GM18909 (cell line): ENCODE measurements around the gene PLCL2.
"Not testable (repeated sequence)": the region's sequence is repeated elsewhere in the genome, so short reads cannot be mapped to it uniquely, and the experiment has no call there.

Source experiments
- ATAC-seq: cut with Tn5 transposase; IDR thresholded peaks from one replicate; pipeline ENCODE4 v1.9.1; 2021; ENCODE audit warnings: mild to moderate bottlenecking; ENCODE audit not compliant: unreplicated experiment, poor library complexity

Gene PLCL2

DNA sequence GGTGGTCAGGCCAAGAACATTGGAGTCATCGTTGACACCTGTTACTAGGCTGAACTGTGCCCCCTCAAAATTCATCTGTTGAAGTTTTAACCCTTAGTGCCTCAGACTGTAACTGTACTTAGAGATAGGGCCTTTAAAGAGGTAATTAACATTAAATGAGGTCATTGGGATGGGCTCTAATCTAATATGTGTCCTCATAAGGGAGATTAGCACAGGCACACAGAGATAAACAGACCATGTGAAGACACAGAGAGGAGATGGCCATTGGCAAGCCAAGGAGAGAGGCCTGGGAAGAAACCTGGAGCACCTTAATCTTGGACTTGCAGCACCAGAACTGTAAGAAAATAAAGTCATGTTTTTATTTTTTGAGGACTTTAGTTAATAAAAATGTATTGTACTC is 59.6 kb downstream of the PLCL2 start:
- no peak for ATAC-seq

DNA sequence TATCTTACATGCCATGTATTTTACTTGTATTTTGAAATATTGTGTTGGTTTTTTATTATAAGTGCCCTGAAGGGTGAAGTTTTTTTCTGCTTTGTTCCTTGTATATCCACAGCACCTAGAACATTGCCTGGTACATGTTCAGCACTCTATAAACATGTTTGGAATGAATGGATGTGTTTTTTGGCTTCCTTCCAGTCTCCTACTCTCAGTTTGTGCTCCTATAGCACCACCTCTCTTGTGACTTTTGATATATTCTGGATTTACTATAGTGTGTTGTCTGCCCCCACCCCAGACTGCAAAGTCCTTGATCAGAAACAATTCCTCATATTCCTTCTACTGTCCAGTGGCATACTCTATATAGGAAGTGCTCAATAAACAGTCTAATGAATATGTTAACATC is 60.6 kb downstream of the PLCL2 start:
- ATAC-seq, result no peak

DNA sequence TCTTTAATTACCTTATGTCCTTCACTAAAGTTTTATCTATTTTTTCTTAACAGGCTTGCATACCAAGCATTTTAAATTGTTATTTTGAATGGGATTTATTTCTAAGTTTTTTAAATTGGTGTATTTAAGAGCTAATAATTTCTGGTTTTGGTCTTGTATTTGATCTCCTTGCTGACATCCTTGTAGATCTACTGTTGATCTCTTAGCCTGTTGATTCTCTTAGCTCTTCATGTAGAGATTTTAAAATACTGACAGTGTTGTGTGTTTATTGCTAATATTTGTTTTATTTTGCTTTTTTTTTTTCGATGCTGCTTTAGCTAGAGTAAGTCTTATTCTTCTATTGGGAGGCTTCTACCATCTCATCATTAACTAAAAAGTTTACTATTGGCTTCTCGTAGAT is 65.5 kb downstream of the PLCL2 start:
- ATAC-seq, result no peak

DNA sequence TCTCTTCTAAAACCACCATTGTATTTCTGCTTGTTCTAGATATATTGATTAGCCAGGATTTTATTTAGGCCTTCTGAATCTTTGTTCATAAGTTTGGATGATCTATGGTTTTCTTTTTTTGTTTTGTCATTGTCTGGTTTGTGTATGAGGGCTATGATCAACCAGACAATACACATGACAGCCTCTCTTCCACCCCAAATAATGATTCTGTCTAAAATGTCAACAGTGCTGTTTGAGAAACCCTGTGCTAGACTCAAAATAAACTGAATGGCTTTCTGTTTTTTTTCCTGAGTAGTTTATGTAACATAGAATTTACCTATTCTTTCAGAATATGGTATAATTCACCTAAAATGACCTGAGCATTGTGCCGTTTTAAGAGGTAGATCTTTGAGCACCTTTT is 66.1 kb downstream of the PLCL2 start:
- no peak for ATAC-seq

DNA sequence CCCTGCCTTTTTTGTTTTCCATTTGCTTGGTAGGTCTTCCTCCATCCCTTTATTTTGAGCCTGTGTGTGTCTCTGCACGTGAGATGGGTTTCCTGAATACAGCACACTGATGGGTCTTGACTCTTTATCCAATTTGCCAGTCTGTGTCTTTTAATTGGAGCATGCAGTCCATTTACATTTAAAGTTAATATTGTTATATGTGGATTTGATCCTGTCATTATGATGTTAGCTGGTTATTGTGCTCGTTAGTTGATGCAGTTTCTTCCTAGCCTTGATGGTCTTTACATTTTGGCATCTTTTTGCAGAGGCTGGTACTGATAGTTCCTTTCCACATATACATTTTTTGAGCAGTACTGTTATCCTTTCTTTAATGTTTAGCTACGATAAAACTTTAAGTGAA is 73.1 kb downstream of the PLCL2 start:
- ATAC-seq, result not testable (repeated sequence)

GRCh38 chr3:16960125-16960524 is 75.4 kb downstream of the PLCL2 start:
- no peak for ATAC-seq

DNA sequence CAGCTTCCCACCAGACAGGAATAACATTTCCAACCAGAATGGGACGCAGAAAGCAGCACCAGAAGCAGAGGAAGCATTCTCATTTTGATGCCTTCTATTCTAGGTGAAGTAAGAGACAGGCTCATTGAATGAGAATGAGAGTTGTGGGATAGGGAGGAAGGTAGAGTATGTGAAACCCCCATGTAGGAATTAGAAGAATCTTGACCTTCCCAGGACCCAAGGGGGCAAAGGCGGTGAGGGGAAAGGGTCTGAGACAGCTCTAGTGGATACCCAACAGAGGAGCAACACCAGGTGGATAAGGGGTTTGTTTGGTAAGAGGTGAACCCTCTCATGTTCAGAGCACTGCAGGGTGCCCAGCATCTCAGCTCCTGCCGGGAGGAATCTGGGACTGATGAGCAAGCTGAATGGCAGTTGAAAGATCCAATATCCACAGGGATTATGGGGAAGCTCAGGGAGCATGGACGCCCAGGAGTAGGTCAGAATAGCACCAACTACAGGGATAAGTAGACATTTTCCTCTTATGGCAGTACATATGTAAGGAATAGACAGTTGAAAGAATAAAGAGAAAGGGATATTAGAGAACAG is 77.0 kb downstream of the PLCL2 start:
- no peak for ATAC-seq

- no peak for ATAC-seq
Observed at GRCh38 chr3:16975083-16975482, 90.3 kb downstream of the PLCL2 start.

DNA sequence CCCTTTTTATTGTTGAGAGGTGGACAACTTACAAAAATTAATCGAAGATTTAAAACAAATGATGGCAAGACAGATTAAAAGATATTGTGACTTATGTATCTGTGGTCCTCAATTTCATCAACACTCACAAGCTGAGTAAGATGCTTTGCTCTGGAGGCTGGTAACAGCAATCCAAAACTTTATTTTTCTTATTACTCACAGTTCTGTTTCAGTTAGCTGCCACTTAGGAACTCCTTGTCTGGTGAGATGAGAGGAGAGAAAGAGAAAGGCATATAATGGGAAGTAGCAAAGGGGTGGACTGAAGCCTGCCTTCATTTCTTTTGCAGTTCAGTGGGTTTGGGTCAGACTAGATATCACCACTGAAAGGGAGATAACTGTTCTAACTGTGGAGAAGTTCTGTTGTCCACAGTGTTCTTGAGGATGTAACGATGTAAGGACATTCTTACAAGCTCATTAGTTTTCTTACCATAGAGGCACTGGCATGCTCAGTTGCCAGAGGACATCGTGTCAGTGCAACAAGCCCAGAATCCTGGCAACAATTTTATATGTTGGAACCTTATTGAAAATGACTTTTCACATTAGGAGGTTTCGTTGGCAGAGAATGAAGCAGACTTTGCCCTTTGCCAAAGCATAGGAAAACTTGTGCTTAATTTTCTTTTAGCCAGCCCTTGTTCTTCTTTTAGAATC is 93.6 kb downstream of the PLCL2 start:
- no peak for ATAC-seq

DNA sequence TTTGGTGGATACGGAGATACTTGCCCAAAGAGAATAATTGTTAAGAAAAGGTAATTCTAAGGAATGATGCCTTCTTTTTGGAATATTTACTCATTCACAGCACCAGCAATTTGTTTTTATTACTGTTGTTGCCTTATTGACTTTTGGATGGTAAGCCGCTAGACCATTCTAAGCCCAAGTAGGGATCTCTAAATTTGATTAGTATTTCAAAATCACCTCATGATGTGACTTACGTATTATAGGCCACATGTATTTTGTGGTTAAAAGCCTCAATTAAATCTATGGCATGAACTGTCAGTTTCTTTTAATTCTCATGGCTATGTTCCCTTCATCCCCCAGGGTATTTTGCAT is 94.1 kb downstream of the PLCL2 start:
- ATAC-seq, result no peak

- not testable (repeated sequence) for ATAC-seq
Observed at GRCh38 chr3:16979769-16980515, 95.2 kb downstream of the PLCL2 start.

- ATAC-seq, result not testable (repeated sequence)
Observed at GRCh38 chr3:16980526-16980925, 95.8 kb downstream of the PLCL2 start.

DNA sequence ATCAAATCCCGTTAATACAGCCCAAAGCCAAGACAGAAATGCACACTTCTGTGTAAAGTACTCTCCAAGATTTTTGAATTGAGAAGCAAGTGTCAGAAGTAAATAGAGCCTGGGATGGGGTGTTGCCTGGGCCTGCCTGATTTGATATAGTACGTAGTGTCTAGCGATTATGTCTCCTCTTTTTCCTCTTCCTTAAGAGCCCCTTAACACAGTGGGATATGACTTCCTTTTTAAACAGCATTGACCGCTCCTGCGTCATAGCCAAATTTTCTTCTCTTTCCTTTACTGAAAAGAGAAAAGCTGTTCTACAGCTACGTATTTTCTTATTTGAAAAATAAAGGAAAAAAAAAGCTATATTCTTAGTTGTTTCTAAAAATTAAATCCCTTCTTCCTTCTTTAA is 97.7 kb downstream of the PLCL2 start:
- no peak for ATAC-seq

GRCh38 chr3:16985608-16986007 is 100.9 kb downstream of the PLCL2 start:
- ATAC-seq, result no peak

GRCh38 chr3:16987141-16987540 is 102.4 kb downstream of the PLCL2 start:
- ATAC-seq, result no peak

DNA sequence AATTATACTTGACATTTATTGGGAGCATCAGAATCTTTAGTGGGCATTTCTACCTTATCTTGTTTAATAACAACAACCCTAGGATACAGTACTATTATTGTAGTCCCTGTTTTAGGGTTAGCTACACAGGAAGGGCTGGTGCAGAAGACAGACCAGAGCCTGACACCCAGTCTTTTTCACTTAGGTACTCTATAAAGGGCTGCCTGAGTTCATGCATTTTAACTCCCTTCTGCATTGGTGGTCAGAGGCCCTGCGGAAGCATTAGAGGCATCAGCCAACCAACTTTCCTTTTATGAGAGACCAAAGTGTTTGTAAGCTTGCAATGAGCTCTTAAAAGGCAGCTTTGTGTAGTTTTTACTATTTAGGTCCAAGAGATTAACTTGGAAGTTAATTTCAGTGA is 105.4 kb downstream of the PLCL2 start:
- no peak for ATAC-seq

GRCh38 chr3:16992198-16992597 is 107.4 kb downstream of the PLCL2 start:
- ATAC-seq, result no peak

- ATAC-seq, result no peak
Observed at GRCh38 chr3:16993227-16993626, 108.5 kb downstream of the PLCL2 start.

- ATAC-seq, result no peak
Observed at GRCh38 chr3:16994854-16995525, 110.2 kb downstream of the PLCL2 start.

DNA sequence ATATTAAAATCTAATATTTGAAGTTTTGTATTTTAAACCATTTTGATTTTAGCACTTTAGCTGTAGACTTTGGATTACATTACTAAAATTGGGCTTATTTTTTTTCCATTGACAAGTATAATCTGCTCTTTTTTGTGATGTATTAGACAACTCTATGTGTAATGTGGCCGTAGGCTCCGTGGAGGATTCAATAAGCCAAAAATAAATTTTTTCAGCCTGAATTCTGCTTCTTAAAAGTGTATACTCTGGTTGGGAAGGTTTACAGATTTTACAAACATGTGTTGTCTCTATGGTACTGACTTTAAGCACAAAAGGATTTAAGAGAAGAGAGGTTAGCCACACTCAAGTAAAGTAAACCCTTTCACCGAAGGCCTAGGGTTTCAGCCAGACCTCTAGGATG is 110.8 kb downstream of the PLCL2 start:
- no peak for ATAC-seq

DNA sequence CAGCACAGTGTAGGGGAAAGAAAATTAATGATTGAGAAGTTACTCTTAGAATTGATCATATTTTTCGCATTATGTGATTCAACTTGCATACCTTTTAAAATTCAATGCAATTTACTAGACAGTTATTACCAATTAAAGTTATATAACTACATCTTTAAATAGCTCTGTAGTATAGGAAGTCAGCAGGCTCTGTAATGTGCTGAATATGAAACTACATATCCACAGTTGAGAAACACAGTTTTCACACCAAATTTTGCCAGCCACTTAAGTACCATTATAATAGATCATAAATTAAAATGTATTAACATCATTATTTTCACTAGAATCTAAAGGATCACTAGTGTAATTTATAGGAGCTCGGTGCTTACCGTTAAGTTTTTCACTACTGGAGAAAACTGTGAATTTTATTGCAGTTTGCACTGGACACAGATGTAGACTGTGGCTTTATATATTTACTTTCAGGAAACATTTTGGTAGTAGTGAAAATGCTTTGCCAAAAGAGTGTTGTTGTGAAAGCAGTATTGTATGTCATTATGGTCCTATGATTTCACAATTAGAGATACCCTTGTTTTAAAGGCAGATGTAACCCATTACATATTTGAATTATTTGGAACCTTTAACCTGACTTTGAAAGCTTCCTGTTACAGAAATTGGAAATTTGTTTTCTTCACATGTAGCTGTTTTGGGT is 113.6 kb downstream of the PLCL2 start:
- ATAC-seq, result no peak
